ENCODE data around the gene PBX1. TPM values are rescaled to one million over a fixed set of nuclear protein-coding genes. Genes with fewer than 3 reads are reported as not detected.

PBX1 gene
- total RNA-seq, 2 donors from 2014 or later, result 59.9 to 79.2 TPM

- Histone ChIP-seq H3K27me3 (ENCODE audit: control insufficient read depth, insufficient read depth, low read length, poor library complexity, severe bottlenecking) (no peaks in the 10 kb centered on the region), H3K9me3 (ENCODE audit: control insufficient read depth, low read length) (no peaks in the 10 kb centered on the region), H3K27ac (ENCODE audit: low read depth, low read length) (no peak overlapping the region), H3K9ac (ENCODE audit: extremely low read depth, low read length, poor library complexity, severe bottlenecking) (no peak overlapping the region), H3K4me1 (ENCODE audit: control insufficient read depth, insufficient read depth, low read length) (peaks cover 3% of the 10 kb centered on the region), H3K36me3 (ENCODE audit: control insufficient read depth, insufficient read depth, low read length) (no peaks in the 10 kb centered on the region), H3K4me3 (ENCODE audit: low read length) (no peak overlapping the region)
- Mint-ChIP-seq H3K4me1 (peaks cover 30% of the 10 kb centered on the region), H3K4me3 (no peak overlapping the region), H3K27ac (no peak overlapping the region), H3K27me3 (ENCODE audit: insufficient read depth) (no peaks in the 10 kb centered on the region), H3K36me3 (ENCODE audit: low read depth) (peaks cover 20% of the 10 kb centered on the region), H3K9me3 (no peaks in the 10 kb centered on the region)
- TF ChIP-seq, protein P1, sequence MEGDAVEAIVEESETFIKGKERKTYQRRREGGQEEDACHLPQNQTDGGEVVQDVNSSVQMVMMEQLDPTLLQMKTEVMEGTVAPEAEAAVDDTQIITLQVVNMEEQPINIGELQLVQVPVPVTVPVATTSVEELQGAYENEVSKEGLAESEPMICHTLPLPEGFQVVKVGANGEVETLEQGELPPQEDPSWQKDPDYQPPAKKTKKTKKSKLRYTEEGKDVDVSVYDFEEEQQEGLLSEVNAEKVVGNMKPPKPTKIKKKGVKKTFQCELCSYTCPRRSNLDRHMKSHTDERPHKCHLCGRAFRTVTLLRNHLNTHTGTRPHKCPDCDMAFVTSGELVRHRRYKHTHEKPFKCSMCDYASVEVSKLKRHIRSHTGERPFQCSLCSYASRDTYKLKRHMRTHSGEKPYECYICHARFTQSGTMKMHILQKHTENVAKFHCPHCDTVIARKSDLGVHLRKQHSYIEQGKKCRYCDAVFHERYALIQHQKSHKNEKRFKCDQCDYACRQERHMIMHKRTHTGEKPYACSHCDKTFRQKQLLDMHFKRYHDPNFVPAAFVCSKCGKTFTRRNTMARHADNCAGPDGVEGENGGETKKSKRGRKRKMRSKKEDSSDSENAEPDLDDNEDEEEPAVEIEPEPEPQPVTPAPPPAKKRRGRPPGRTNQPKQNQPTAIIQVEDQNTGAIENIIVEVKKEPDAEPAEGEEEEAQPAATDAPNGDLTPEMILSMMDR (conservative IDR thresholded peaks at IDR 0.05), result no peak
- DNase-seq, result no peak
- WGBS, 2 experiments (ENCODE audit: insufficient coverage in 1 of 2, insufficient read length in 1 of 2), result 89% methylated on average over 7 to 10 of the region's 10 CpGs
These were observed 283.9 kb downstream of the PBX1 start for GRCh38 chr1:164842870-164843269.

DNA sequence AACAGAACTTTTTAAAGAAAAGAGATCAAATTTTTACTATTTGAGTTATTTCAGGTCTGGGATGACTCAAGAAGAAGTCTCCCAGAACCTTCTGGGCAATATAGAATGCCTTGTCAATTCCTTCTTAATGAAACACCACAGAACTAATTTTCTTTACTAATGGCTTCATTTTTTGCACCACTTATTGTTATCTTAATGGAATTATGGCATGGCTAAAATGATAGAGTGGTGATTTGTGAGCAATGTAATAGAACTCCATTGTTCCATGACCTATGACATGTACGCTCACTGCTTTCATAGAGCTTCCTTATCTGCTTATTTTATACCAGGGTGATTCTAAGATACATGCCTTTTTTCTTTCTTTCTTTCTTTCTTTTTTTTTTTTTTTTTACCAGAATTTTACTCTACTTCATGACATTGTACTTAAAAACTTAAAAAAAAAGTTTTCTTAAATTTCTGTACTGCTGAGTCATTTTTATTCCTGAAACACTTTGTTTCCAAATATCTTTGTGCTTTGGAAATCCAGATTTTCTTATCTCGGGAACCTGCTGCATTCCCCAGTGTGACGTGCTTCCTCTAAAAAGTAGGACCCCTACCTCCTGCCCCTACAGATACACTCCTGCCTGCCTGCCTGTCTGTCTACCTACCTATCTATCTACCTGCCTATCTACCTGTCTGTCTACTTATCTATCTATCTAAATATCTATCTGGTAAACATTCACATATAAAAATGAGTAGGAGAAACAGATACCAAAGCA is 284.9 kb downstream of the PBX1 start:
- TF ChIP-seq, protein P1 (conservative IDR thresholded peaks at IDR 0.05), result no peak
- no peak for DNase-seq
- Histone ChIP-seq H3K36me3 (ENCODE audit: control insufficient read depth, insufficient read depth, low read length) (no peaks in the 10 kb centered on the region), H3K4me1 (ENCODE audit: control insufficient read depth, insufficient read depth, low read length) (peaks cover 3% of the 10 kb centered on the region), H3K4me3 (ENCODE audit: low read length) (no peak overlapping the region), H3K27ac (ENCODE audit: low read depth, low read length) (no peak overlapping the region), H3K9ac (ENCODE audit: extremely low read depth, low read length, poor library complexity, severe bottlenecking) (no peak overlapping the region), H3K27me3 (ENCODE audit: control insufficient read depth, insufficient read depth, low read length, poor library complexity, severe bottlenecking) (no peaks in the 10 kb centered on the region), H3K9me3 (ENCODE audit: control insufficient read depth, low read length) (no peaks in the 10 kb centered on the region)
- Mint-ChIP-seq H3K27ac (peak overlapping the region; percentile 16), H3K4me1 (peaks cover 30% of the 10 kb centered on the region), H3K27me3 (ENCODE audit: insufficient read depth) (no peaks in the 10 kb centered on the region), H3K9me3 (no peaks in the 10 kb centered on the region), H3K4me3 (no peak overlapping the region), H3K36me3 (ENCODE audit: low read depth) (peaks cover 26% of the 10 kb centered on the region)
- WGBS, 2 experiments (ENCODE audit: insufficient coverage in 1 of 2, insufficient read length in 1 of 2), result 71 to 100% methylated on average over 3 of the region's 3 CpGs

GRCh38 chr1:164846731-164847691 is 288.0 kb downstream of the PBX1 start:
- no peaks in the 10 kb centered on the region for H3K27me3 Mint-ChIP-seq (ENCODE audit: insufficient read depth)
- no peak overlapping the region for H3K4me3 ChIP-seq (ENCODE audit: low read length)
- peak; percentile 65 for DNase-seq
- peak overlapping the region; percentile 45 for H3K27ac Mint-ChIP-seq
- no peaks in the 10 kb centered on the region for H3K9me3 Mint-ChIP-seq
- no peak overlapping the region for H3K27ac ChIP-seq (ENCODE audit: low read depth, low read length)
- H3K4me1 ChIP-seq (ENCODE audit: control insufficient read depth, insufficient read depth, low read length), result peaks cover 3% of the 10 kb centered on the region
- 88 to 90% methylated on average over 6 to 13 of the region's 13 CpGs for WGBS, 2 experiments (ENCODE audit: insufficient coverage in 1 of 2, insufficient read length in 1 of 2)
- no peaks in the 10 kb centered on the region for H3K27me3 ChIP-seq (ENCODE audit: control insufficient read depth, insufficient read depth, low read length, poor library complexity, severe bottlenecking)
- H3K4me1 Mint-ChIP-seq, result peaks cover 30% of the 10 kb centered on the region
- no peak overlapping the region for H3K4me3 Mint-ChIP-seq
- TF ChIP-seq, protein P1 (conservative IDR thresholded peaks at IDR 0.05), result no peak
- H3K36me3 ChIP-seq (ENCODE audit: control insufficient read depth, insufficient read depth, low read length), result no peaks in the 10 kb centered on the region
- peaks cover 31% of the 10 kb centered on the region for H3K36me3 Mint-ChIP-seq (ENCODE audit: low read depth)
- H3K9ac ChIP-seq (ENCODE audit: extremely low read depth, low read length, poor library complexity, severe bottlenecking), result no peak overlapping the region
- H3K9me3 ChIP-seq (ENCODE audit: control insufficient read depth, low read length), result no peaks in the 10 kb centered on the region

All from endodermal cell (in vitro differentiated cells).